AG09309 (cell line): ENCODE results near the gene ZNF555.
"Not testable (repeated sequence)": the region's sequence is repeated elsewhere in the genome, so short reads cannot be mapped to it uniquely, and the experiment has no call there.

Experiments used
- DNase-seq: peaks from one replicate; pipeline ENCODE4 v3.0.0-alpha.2; 2010; ENCODE audit warnings: low read depth
- H3K4me3 ChIP-seq: 2 replicates; pipeline ENCODE4 v1.5.1; 2011; ENCODE audit warnings: mild to moderate bottlenecking, low read depth, low read length, moderate library complexity; ENCODE audit not compliant: control insufficient read depth
- TF ChIP-seq, protein P1 (sequence below): IDR thresholded peaks from 2 replicates; pipeline ENCODE4 v1.5.1; 2011; ENCODE audit warnings: mild to moderate bottlenecking, low read depth, low read length, inconsistent platforms; ENCODE audit not compliant: insufficient read depth, control insufficient read depth; ENCODE audit errors: missing control alignments

ZNF555 gene

DNA sequence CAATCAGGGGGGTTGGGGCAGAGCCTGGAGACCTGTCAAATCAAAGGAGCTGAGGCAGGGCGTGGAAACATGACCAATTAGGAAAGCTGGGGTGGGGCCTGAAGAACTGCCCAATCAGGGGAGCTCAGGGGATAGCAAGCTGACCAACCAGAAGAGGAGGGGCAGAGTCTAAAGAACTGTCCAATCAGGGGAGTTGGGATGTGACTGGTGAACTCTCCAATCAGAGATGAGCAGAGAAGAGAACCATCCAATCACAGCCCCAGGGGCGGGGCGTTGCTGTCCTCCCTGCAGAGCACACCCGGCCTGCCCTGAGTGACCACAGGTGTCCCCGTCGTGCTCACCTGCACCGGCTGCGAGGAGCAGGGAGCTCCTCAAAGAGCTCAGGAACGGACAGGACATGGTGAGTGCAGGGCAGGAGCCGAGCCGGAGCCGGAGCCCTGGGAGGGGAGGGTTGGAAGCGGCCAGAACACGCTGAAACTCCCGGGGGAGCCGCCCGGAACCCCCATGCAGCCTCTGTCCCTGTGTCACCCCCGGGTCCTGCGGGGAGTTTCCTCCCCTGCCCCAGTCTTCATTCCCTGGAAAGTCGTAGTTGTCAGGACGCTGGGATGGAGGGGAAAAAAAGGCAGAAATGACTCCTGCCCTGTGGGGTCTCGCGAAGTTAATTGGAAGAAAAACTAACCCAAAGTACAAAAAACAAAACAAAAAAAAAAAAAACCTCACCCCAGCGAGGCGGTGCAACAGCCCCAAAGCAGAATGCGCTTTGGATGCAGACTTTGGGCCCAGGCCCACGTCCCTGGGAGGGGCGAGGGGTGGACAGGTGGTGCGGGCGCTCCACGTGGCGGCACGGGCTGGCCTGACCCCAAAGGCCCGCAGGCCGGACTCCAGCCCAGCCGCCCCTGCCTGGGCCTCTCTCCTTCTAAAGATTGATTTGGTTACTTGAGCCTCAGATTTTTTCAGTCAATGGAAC lies 26.0 kb downstream of the ZNF555 start, which contains the start of gene ZNF556:
TSS of gene ZNF556 (plus strand) at position 311 of the 967 bp plus-strand sequence. CDS start at position 398, 87 bp downstream.
- no peak within 1 kb of the TSS for H3K4me3 ChIP-seq
- TF ChIP-seq, protein P1, sequence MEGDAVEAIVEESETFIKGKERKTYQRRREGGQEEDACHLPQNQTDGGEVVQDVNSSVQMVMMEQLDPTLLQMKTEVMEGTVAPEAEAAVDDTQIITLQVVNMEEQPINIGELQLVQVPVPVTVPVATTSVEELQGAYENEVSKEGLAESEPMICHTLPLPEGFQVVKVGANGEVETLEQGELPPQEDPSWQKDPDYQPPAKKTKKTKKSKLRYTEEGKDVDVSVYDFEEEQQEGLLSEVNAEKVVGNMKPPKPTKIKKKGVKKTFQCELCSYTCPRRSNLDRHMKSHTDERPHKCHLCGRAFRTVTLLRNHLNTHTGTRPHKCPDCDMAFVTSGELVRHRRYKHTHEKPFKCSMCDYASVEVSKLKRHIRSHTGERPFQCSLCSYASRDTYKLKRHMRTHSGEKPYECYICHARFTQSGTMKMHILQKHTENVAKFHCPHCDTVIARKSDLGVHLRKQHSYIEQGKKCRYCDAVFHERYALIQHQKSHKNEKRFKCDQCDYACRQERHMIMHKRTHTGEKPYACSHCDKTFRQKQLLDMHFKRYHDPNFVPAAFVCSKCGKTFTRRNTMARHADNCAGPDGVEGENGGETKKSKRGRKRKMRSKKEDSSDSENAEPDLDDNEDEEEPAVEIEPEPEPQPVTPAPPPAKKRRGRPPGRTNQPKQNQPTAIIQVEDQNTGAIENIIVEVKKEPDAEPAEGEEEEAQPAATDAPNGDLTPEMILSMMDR, result no peak
- no peak for DNase-seq

DNA sequence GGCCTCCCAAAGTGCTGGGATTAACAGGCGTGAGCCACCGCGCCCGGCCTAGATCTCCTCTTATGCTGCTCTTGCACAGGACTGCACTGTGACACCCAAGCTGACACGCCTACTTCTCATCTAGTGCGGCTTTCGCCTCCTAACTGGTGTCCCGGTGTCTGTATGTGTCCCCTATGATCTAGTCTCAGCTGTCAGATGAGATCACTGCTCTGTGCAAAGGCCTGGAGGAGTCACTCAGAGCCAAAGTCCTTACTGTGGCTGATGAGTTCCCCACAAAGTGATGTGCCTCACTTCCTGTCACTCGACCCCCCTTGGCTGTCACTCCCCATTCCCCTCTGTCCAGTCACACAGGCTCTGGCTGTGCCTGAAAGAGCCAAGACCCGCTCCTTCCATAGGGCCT lies 28.3 kb downstream of the ZNF555 start:
- DNase-seq, result no peak
- TF ChIP-seq, protein P1, result no peak
- H3K4me3 ChIP-seq, result no peak overlapping the region

DNA sequence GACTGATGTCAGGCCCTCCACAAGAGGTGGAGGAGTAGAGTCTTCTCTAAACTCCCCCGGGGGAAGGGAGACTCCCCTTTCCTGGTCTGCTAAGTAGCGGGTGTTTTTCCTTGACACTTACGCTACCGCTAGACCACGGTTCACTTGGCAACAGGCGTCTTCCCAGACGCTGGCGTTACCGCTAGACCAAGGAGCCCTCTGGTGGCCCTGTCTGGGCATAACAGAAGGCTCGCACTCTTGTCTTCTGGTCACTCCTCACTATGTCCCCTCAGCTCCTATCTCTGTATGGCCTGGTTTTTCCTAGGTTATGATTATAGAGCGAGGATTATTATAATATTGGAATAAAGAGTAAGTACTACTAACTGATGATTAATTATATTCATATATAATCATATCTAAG lies 30.9 kb downstream of the ZNF555 start:
- not testable (repeated sequence) for H3K4me3 ChIP-seq, DNase-seq
- TF ChIP-seq, protein P1, result peak; percentile 34

DNA sequence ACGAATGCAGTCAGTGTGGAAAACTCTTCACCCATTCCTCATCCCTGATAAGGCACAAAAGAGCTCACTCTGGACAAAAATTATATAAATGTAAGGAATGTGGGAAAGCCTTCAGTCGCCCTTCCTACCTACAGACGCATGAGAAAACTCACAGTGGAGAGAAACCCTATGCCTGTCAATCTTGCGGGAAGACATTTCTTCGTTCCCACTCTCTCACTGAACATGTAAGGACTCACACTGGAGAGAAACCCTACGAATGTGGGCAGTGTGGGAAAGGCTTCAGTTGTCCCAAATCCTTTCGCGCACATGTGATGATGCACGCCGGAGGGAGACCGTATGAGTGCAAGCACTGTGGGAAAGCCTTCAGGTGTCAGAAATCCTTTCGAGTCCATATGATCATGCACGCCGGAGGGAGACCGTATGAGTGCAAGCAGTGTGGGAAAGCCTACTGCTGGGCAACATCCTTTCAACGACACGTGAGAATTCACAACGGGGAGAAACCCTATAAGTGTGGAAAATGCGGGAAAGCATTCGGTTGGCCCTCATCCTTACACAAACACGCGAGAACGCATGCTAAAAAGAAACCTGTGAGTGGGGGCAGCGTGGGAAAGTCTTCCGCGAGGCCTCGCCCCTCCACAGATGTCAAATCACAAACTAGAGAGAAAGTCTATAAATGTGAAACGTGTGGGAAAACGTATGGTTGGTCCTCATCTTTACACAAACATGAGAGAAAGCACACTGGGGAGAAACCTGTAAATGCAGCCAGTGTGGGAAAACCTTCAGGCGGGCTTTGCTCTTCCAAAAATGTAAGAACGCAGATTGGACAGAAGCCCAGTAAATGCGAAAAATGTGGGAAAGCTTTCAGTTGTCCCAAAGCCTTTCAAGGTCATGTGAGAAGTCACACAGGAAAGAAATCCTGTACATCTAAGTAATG lies 36.4 kb downstream of the ZNF555 start:
- no peak for DNase-seq
- H3K4me3 ChIP-seq, result no peak overlapping the region
- TF ChIP-seq, protein P1, result no peak

DNA sequence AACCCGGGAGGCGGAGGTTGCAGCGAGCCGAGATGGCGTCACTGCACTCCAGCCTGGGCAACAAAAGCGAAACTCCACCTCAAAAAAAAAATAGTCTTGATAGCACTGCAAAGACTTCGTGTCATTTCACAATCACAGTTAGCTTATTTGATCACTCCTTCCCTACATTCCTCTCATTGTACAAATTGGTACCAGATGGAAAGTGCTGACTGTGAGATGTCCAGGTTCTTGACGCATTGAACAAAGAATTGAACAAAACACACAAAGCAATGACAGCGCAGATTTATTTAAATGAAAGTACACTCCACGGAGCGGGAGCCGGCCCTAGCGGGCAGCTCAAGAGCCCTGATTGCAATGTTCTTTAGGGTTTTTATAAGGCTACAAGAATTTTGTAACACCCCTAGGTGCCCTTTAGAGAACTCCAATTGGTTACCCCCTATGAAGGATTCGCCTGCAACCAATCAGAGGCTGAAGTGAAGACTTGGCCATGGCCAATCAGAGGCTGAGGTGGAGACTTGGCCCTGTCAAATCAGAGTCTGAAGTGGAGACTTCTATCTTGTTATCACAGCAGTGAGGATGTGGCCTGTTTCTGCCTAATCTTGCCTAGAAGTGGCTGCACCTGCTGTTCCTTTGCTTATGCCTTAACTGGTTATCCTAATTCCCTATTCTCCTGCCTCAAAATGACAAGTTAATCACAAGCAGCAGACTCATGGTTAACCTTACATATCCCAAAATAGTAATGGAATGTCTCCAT lies 42.6 kb downstream of the ZNF555 start:
- no peak for DNase-seq
- TF ChIP-seq, protein P1, result no peak
- H3K4me3 ChIP-seq, result no peak overlapping the region

DNA sequence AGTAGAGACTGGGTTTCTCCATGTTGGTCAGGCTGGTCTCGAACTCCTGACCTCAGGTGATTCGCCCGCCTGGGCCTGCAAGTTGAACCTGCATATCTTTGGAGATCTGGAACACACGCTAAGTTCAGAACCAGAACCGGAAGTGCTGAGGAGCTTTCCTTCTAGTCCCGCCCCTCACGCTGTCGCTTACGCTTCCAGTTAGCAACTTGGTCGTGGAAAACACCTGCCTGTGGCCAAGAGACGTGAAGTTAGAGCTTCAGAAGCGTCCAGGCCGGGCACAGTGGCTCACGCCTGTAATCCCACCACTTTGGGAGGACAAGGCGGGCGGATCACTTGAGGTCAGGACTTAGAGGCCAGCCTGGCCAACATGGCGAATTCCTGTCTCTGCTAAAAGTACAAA lies 44.5 kb downstream of the ZNF555 start:
- DNase-seq, result no peak
- TF ChIP-seq, protein P1, result no peak
- H3K4me3 ChIP-seq, result no peak overlapping the region
